Measurements from ENCODE around the gene PLD6.

- TF ChIP-seq, protein P1, sequence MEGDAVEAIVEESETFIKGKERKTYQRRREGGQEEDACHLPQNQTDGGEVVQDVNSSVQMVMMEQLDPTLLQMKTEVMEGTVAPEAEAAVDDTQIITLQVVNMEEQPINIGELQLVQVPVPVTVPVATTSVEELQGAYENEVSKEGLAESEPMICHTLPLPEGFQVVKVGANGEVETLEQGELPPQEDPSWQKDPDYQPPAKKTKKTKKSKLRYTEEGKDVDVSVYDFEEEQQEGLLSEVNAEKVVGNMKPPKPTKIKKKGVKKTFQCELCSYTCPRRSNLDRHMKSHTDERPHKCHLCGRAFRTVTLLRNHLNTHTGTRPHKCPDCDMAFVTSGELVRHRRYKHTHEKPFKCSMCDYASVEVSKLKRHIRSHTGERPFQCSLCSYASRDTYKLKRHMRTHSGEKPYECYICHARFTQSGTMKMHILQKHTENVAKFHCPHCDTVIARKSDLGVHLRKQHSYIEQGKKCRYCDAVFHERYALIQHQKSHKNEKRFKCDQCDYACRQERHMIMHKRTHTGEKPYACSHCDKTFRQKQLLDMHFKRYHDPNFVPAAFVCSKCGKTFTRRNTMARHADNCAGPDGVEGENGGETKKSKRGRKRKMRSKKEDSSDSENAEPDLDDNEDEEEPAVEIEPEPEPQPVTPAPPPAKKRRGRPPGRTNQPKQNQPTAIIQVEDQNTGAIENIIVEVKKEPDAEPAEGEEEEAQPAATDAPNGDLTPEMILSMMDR (IDR thresholded peaks at IDR 0.05; ENCODE audit: low read depth, low read length) = no peak
- TF ChIP-seq MAX (IDR thresholded peaks at IDR 0.05; ENCODE audit: low read depth, low read length) (no peak), POLR2A (IDR thresholded peaks at IDR 0.05; ENCODE audit: extremely low read depth, insufficient read length) (no peak), MYC (IDR thresholded peaks at IDR 0.05; ENCODE audit: low read depth, low read length) (no peak)
Observed at GRCh38 chr17:17224137-17224536, 18.0 kb upstream of the PLD6 start.
